Measurements from ENCODE around the gene SLC41A2. TPM values are rescaled to one million over a fixed set of nuclear protein-coding genes. Genes with fewer than 3 reads are reported as not detected.

The SLC41A2 gene
- total RNA-seq, 1 experiment from 2014 or later, result 14.8 TPM

DNA sequence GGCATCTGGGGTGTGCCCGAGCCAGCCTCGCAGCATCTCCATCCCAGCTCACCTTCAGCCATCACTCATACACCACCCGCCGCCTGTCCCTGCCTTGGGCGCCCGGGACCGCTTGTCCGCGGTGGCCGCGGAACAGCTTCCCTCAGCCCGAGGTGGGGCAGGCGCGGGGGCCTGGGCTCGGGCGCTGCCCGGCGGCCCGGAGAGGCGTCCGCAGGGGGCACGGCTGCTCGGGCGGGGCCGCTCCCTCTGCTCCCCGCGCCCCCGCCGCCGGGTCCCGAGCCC is 430 bp downstream of the SLC41A2 start:
- ChIA-PET POLR2A (ENCODE audit: unreplicated experiment) (interaction anchor here (0.7 kb wide), 1 partner anchor 1064 kb away, joined by 3 read pairs; no protein-coding TSS in a partner anchor), CTCF (no interaction called here)
- H3K27me3 ChIP-seq (ENCODE audit: insufficient read depth, low read depth), result no peaks in the 10 kb centered on the region
- no peak for TF ChIP-seq EZH2 (IDR thresholded peaks at IDR 0.05; ENCODE audit: low read depth)
- TF ChIP-seq, protein P1, sequence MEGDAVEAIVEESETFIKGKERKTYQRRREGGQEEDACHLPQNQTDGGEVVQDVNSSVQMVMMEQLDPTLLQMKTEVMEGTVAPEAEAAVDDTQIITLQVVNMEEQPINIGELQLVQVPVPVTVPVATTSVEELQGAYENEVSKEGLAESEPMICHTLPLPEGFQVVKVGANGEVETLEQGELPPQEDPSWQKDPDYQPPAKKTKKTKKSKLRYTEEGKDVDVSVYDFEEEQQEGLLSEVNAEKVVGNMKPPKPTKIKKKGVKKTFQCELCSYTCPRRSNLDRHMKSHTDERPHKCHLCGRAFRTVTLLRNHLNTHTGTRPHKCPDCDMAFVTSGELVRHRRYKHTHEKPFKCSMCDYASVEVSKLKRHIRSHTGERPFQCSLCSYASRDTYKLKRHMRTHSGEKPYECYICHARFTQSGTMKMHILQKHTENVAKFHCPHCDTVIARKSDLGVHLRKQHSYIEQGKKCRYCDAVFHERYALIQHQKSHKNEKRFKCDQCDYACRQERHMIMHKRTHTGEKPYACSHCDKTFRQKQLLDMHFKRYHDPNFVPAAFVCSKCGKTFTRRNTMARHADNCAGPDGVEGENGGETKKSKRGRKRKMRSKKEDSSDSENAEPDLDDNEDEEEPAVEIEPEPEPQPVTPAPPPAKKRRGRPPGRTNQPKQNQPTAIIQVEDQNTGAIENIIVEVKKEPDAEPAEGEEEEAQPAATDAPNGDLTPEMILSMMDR (conservative IDR thresholded peaks at IDR 0.05), result no peak
- no peaks in the 10 kb centered on the region for H4K20me1 ChIP-seq (ENCODE audit: insufficient read depth)
- intact Hi-C loops (cut with micrococcal nuclease; ENCODE audit: unreplicated experiment), result loop anchor here (5.0 to 10.0 kb wide), 4 partner anchors 95 to 603 kb away; no protein-coding TSS in a partner anchor
- peak overlapping the region; percentile 75 for H3K4me2 ChIP-seq
- H3K79me2 ChIP-seq (ENCODE audit: low read depth), result peaks cover 6% of the 10 kb centered on the region; the same call in 1 of the 2 replicates
- H3F3A ChIP-seq (ENCODE audit: insufficient read depth, low read depth), result peaks cover 16% of the 10 kb centered on the region; the same call in 1 of the 2 replicates
- peaks cover 37% of the 10 kb centered on the region for H3K4me1 ChIP-seq (replicated peaks; ENCODE audit: insufficient read depth)
- peak overlapping the region; percentile 91 for H2AFZ ChIP-seq
- peak in 1 of 2 experiments; percentile 40 for DNase-seq
- no TSS peak for BruUV-seq (replicated peaks)
- H3K36me3 ChIP-seq (ENCODE audit: low read depth), result no peaks in the 10 kb centered on the region
- H3K9me2 ChIP-seq (ENCODE audit: insufficient read depth), result no peaks in the 10 kb centered on the region
- no peaks in the 10 kb centered on the region for H3K9me3 ChIP-seq (ENCODE audit: insufficient read depth, low read depth)
- H3K27ac ChIP-seq, result no peak overlapping the region
- peak overlapping the region; percentile 80 for H3K4me3 ChIP-seq

DNA sequence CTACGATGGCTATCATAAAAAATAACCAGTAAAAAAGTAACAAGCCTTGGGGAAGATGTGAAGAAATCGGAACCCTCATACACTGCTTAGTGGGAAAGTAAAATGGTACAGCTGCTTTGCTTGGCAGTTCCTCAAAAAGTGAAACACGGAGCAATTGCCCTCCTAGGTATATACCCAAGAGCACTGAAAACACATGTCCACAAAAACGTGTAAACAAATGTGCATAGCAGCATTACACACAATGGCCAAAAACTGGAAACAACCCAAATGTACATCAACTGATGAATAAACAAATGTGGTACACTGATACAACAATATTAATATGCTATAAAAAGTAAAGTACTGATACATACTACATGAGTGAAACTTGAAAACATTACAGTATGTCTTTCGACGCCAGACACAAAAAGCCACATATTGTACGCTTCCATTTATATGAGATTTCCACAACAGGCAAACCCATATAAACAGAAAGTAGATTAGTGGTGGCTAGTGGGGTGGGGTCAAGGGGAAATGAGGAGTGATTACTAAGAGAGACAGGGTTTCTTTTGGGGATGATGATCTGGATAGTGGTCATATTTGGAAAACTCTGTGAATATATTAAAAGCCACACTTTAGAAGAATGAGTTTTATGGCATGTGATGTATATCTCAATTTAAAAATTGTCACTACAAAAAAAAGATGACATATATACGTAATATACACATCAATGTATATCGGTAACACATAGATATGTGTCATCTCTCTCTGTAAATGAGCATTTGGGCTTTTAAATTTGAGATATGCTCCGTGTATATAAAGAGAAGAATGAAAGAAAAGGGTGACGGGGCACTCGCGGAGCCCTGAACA is 996 bp downstream of the SLC41A2 start:
- intact Hi-C loops (cut with micrococcal nuclease; ENCODE audit: unreplicated experiment), result loop anchor here (5.0 to 10.0 kb wide), 4 partner anchors 95 to 602 kb away; no protein-coding TSS in a partner anchor
- no TSS peak for BruUV-seq (replicated peaks)

DNA sequence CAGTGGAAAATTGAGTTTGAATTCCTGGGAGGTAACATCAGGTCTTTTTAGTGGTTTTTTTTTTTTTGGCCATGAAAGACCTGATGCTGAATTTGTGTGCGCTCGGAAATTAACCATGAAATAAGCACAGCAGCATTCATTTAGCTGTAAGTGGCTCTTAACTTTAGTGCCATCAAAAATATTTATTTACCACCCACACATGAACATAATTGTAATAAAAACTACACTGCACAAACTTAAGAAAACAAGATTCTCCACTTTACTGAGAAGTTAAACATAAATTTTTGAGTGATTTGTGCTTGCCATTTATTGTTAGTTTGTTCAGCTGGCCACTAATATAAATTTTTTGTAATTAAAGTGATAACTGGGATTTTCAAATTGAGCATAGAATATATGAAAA is 2.4 kb downstream of the SLC41A2 start:
- no peak for TF ChIP-seq EZH2 (IDR thresholded peaks at IDR 0.05; ENCODE audit: low read depth)
- TF ChIP-seq, protein P1 (conservative IDR thresholded peaks at IDR 0.05), result no peak
- no peaks in the 10 kb centered on the region for H3K9me2 ChIP-seq (ENCODE audit: insufficient read depth)
- ChIA-PET POLR2A (ENCODE audit: unreplicated experiment) (no interaction called here), CTCF (no interaction called here)
- intact Hi-C loops (cut with micrococcal nuclease; ENCODE audit: unreplicated experiment), result loop anchor here (5.0 to 10.0 kb wide), 4 partner anchors 97 to 601 kb away; no protein-coding TSS in a partner anchor
- H3K9me3 ChIP-seq (ENCODE audit: insufficient read depth, low read depth), result no peaks in the 10 kb centered on the region
- no peak for DNase-seq
- no TSS peak for BruUV-seq (replicated peaks)
- H3K4me1 ChIP-seq (replicated peaks; ENCODE audit: insufficient read depth), result peaks cover 40% of the 10 kb centered on the region
- no peaks in the 10 kb centered on the region for H3K36me3 ChIP-seq (ENCODE audit: low read depth)
- H3K27ac ChIP-seq, result no peak overlapping the region
- peaks cover 6% of the 10 kb centered on the region; the same call in 1 of the 2 replicates for H3K79me2 ChIP-seq (ENCODE audit: low read depth)
- no peak overlapping the region for H3K4me2 ChIP-seq
- H3K4me3 ChIP-seq, result no peak overlapping the region
- peaks cover 16% of the 10 kb centered on the region; the same call in 1 of the 2 replicates for H3F3A ChIP-seq (ENCODE audit: insufficient read depth, low read depth)
- H4K20me1 ChIP-seq (ENCODE audit: insufficient read depth), result no peaks in the 10 kb centered on the region
- H3K27me3 ChIP-seq (ENCODE audit: insufficient read depth, low read depth), result no peaks in the 10 kb centered on the region
- no peak overlapping the region for H2AFZ ChIP-seq

More for the DNA sequence above, 996 bp downstream of the SLC41A2 start:
- peak overlapping the region; percentile 91; the same call in 1 of the 2 replicates for H2AFZ ChIP-seq
- H3F3A ChIP-seq (ENCODE audit: insufficient read depth, low read depth), result peaks cover 16% of the 10 kb centered on the region; the same call in 1 of the 2 replicates
- H3K4me3 ChIP-seq, result peak overlapping the region; percentile 80
- no peaks in the 10 kb centered on the region for H4K20me1 ChIP-seq (ENCODE audit: insufficient read depth)
- H3K4me2 ChIP-seq, result peak overlapping the region; percentile 75
- ChIA-PET CTCF (no interaction called here), POLR2A (ENCODE audit: unreplicated experiment) (interaction anchor here (0.7 kb wide), 1 partner anchor 1063 kb away, joined by 3 read pairs; no protein-coding TSS in a partner anchor)
- no peak for DNase-seq
- no peak for TF ChIP-seq EZH2 (IDR thresholded peaks at IDR 0.05; ENCODE audit: low read depth)
- TF ChIP-seq, protein P1 (conservative IDR thresholded peaks at IDR 0.05), result no peak
- no peaks in the 10 kb centered on the region for H3K36me3 ChIP-seq (ENCODE audit: low read depth)
- no peak overlapping the region for H3K27ac ChIP-seq
- H3K9me3 ChIP-seq (ENCODE audit: insufficient read depth, low read depth), result no peaks in the 10 kb centered on the region
- no peaks in the 10 kb centered on the region for H3K9me2 ChIP-seq (ENCODE audit: insufficient read depth)
- peaks cover 6% of the 10 kb centered on the region; the same call in 1 of the 2 replicates for H3K79me2 ChIP-seq (ENCODE audit: low read depth)
- peaks cover 40% of the 10 kb centered on the region for H3K4me1 ChIP-seq (replicated peaks; ENCODE audit: insufficient read depth)
- H3K27me3 ChIP-seq (ENCODE audit: insufficient read depth, low read depth), result no peaks in the 10 kb centered on the region
